Liver (tissue), 9 donors: ENCODE data around the gene PDE3B. TPM values are rescaled to one million over a fixed set of nuclear protein-coding genes. Genes with fewer than 3 reads are reported as not detected.
A peak's percentile ranks its signal among the peaks of the same experiment; 100 is the strongest.

ENCODE experiments used
- DNase-seq: peaks from one replicate; pipeline ENCODE4 v3.0.0-alpha.2; 2017; ENCODE audit warnings: low spot score
- H3K27ac ChIP-seq, 2 donors: one replicate each; pipeline ENCODE4 v1.7.0; 2013; ENCODE audit warnings: inconsistent platforms in 2 of 2, low read length in 2 of 2, control low read depth in 1 of 2, low read depth in 1 of 2, mild to moderate bottlenecking in 1 of 2
- H3K27me3 ChIP-seq, 4 donors: one replicate each; pipeline versions ENCODE4 v1.6.1 to v1.7.0; 2013; ENCODE audit warnings: low read length in 3 of 4, inconsistent platforms in 1 of 4, mild to moderate bottlenecking in 1 of 4, moderate library complexity in 1 of 4; ENCODE audit not compliant: control insufficient read depth in 4 of 4, insufficient read depth in 4 of 4
- H3K36me3 ChIP-seq, 4 donors: one replicate each; pipeline versions ENCODE4 v1.6.1 to v1.7.0; 2013; ENCODE audit warnings: low read length in 3 of 4, mild to moderate bottlenecking in 3 of 4, low read depth in 1 of 4, moderate library complexity in 1 of 4; ENCODE audit not compliant: control insufficient read depth in 4 of 4, insufficient read depth in 3 of 4
- H3K4me1 ChIP-seq, 4 donors: one replicate each; pipeline versions ENCODE4 v1.6.1 to v1.7.0; 2013; ENCODE audit warnings: low read length in 3 of 4, mild to moderate bottlenecking in 3 of 4, moderate library complexity in 1 of 4; ENCODE audit not compliant: control insufficient read depth in 4 of 4, insufficient read depth in 4 of 4
- H3K4me3 ChIP-seq, 3 donors: one replicate each; pipeline versions ENCODE4 v1.6.1 to v1.7.0; 2013; ENCODE audit warnings: low read length in 3 of 3, control low read depth in 1 of 3, low read depth in 1 of 3, mild to moderate bottlenecking in 1 of 3
- H3K9ac ChIP-seq, 2 donors: one replicate each; pipeline ENCODE4 v1.7.0; 2013; ENCODE audit warnings: low read length in 2 of 2, mild to moderate bottlenecking in 2 of 2, moderate library complexity in 2 of 2, control low read depth in 1 of 2, low read depth in 1 of 2
- H3K9me3 ChIP-seq, 4 donors: one replicate each; pipeline versions ENCODE4 v1.6.1 to v1.7.0; 2013; ENCODE audit warnings: low read length in 3 of 4; ENCODE audit not compliant: control insufficient read depth in 4 of 4
- FOXA2 ChIP-seq: IDR thresholded peaks from 2 replicates; pipeline ENCODE4 v1.6.1; 2016; ENCODE audit warnings: antibody characterized with exemption
- HNF4A ChIP-seq, 2 donors: conservative IDR thresholded peaks; 2 replicates each; pipeline ENCODE4 v1.6.1; 2016; ENCODE audit warnings: antibody characterized with exemption in 2 of 2, mild to moderate bottlenecking in 2 of 2
- RAD21 ChIP-seq, 2 donors: IDR thresholded peaks; 2 replicates each; pipeline ENCODE4 v1.6.1; 2016; ENCODE audit warnings: antibody characterized with exemption in 2 of 2, mild to moderate bottlenecking in 2 of 2
- RXRA ChIP-seq, 2 donors: IDR thresholded peaks; 2 replicates each; pipeline ENCODE4 v1.6.1; 2017 to 2018; ENCODE audit warnings: antibody characterized with exemption in 2 of 2, mild to moderate bottlenecking in 1 of 2
- SP1 ChIP-seq: IDR thresholded peaks from 2 replicates; pipeline ENCODE4 v1.6.1; 2018; ENCODE audit warnings: antibody characterized with exemption, mild to moderate bottlenecking
- TAF1 ChIP-seq: conservative IDR thresholded peaks from 2 replicates; pipeline ENCODE4 v1.6.1; 2016; ENCODE audit warnings: antibody characterized with exemption, mild to moderate bottlenecking
- ZBTB33 ChIP-seq: IDR thresholded peaks from 2 replicates; pipeline ENCODE4 v1.6.1; 2016; ENCODE audit warnings: antibody characterized with exemption
- WGBS: extraction: QIAGEN DNeasy Blood & Tissue Kit; methylation state at CpG from one replicate; pipeline ENCODE4 v1.1.7; 2013; 5-methylcytosine and 5-hydroxymethylcytosine counted together
- polyA plus RNA-seq, 2 donors: library from polyadenylated mRNA; stranded (reverse) in 1 of 2; unstranded in 1 of 2; fragments of 200-250 nt in 1 of 2; fragments of >200 nt in 1 of 2; fragmentation: Nextera tagmentation in 1 of 2; extraction: Ambion mirVana in 1 of 2; gene quantifications; one replicate each; pipeline versions ENCODE4 v1.2.1 to v1.2.3, GENCODE V29; 2013 to 2015
- total RNA-seq, 2 donors: library from RNA; depleted of rRNA; stranded (reverse); fragments of >200 nt; gene quantifications; one replicate each; pipeline ENCODE4 v1.2.3, GENCODE V29; 2014
- TF ChIP-seq, protein P1 (sequence below): fragments of 150-350 bp; IDR thresholded peaks from 2 replicates; pipeline ENCODE4 v1.5.1; 2017; ENCODE audit warnings: improper control_type of control experiment, low read depth, low read length; ENCODE audit not compliant: missing input control
- TF ChIP-seq, protein P2 (sequence below): IDR thresholded peaks from 2 replicates; pipeline ENCODE4 v1.6.1; 2016; ENCODE audit warnings: antibody characterized with exemption, mild to moderate bottlenecking
- TF ChIP-seq, protein P3 (sequence below): IDR thresholded peaks from 2 replicates; pipeline ENCODE4 v1.6.1; 2016; ENCODE audit warnings: antibody characterized with exemption
- donor health status: healthy.
- donor health status: healthy.
- donor health status: healthy.
- donor health status: healthy.
- donor health status: healthy.

PDE3B gene
- total and polyA plus RNA-seq, 4 donors = 11.3 to 43.1 (median 21.7) TPM

GRCh38 chr11:14784230-14784629, 140.6 kb downstream of the PDE3B start:
- no peak for DNase-seq
- no peak overlapping the region for H3K27ac ChIP-seq
- peaks cover 0 to 2% (median 0%) of the 10 kb centered on the region in 4 donors for H3K4me1 ChIP-seq
- H3K4me3 ChIP-seq = no peak overlapping the region
- no peaks in the 10 kb centered on the region for H3K36me3 ChIP-seq
- WGBS = 85% methylated on average over 2 of the region's 2 CpGs
- TF ChIP-seq TAF1 (no peak), HNF4A (conservative IDR thresholded peaks at IDR 0.05) (no peak), RXRA (IDR thresholded peaks at IDR 0.05) (no peak), SP1 (no peak), FOXA2 (no peak), ZBTB33 (no peak), RAD21 (IDR thresholded peaks at IDR 0.05) (no peak)
- TF ChIP-seq, protein P1, sequence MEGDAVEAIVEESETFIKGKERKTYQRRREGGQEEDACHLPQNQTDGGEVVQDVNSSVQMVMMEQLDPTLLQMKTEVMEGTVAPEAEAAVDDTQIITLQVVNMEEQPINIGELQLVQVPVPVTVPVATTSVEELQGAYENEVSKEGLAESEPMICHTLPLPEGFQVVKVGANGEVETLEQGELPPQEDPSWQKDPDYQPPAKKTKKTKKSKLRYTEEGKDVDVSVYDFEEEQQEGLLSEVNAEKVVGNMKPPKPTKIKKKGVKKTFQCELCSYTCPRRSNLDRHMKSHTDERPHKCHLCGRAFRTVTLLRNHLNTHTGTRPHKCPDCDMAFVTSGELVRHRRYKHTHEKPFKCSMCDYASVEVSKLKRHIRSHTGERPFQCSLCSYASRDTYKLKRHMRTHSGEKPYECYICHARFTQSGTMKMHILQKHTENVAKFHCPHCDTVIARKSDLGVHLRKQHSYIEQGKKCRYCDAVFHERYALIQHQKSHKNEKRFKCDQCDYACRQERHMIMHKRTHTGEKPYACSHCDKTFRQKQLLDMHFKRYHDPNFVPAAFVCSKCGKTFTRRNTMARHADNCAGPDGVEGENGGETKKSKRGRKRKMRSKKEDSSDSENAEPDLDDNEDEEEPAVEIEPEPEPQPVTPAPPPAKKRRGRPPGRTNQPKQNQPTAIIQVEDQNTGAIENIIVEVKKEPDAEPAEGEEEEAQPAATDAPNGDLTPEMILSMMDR = no peak
- TF ChIP-seq, protein P2, sequence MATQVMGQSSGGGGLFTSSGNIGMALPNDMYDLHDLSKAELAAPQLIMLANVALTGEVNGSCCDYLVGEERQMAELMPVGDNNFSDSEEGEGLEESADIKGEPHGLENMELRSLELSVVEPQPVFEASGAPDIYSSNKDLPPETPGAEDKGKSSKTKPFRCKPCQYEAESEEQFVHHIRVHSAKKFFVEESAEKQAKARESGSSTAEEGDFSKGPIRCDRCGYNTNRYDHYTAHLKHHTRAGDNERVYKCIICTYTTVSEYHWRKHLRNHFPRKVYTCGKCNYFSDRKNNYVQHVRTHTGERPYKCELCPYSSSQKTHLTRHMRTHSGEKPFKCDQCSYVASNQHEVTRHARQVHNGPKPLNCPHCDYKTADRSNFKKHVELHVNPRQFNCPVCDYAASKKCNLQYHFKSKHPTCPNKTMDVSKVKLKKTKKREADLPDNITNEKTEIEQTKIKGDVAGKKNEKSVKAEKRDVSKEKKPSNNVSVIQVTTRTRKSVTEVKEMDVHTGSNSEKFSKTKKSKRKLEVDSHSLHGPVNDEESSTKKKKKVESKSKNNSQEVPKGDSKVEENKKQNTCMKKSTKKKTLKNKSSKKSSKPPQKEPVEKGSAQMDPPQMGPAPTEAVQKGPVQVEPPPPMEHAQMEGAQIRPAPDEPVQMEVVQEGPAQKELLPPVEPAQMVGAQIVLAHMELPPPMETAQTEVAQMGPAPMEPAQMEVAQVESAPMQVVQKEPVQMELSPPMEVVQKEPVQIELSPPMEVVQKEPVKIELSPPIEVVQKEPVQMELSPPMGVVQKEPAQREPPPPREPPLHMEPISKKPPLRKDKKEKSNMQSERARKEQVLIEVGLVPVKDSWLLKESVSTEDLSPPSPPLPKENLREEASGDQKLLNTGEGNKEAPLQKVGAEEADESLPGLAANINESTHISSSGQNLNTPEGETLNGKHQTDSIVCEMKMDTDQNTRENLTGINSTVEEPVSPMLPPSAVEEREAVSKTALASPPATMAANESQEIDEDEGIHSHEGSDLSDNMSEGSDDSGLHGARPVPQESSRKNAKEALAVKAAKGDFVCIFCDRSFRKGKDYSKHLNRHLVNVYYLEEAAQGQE = no peak
- TF ChIP-seq, protein P3, sequence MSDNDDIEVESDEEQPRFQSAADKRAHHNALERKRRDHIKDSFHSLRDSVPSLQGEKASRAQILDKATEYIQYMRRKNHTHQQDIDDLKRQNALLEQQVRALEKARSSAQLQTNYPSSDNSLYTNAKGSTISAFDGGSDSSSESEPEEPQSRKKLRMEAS = no peak
- no peaks in the 10 kb centered on the region for H3K27me3 ChIP-seq
- no peak overlapping the region for H3K9ac ChIP-seq
- H3K9me3 ChIP-seq = no peaks in the 10 kb centered on the region

- Histone ChIP-seq H3K4me1 (no peaks in the 10 kb centered on the region), H3K27ac (no peak overlapping the region), H3K27me3 (no peaks in the 10 kb centered on the region), H3K9me3 (no peaks in the 10 kb centered on the region), H3K36me3 (no peaks in the 10 kb centered on the region), H3K9ac (no peak overlapping the region), H3K4me3 (no peak overlapping the region)
- no peak for DNase-seq
- TF ChIP-seq RXRA (IDR thresholded peaks at IDR 0.05) (no peak), RAD21 (IDR thresholded peaks at IDR 0.05) (peak; percentile 68 to 72)
- TF ChIP-seq, protein P1 = peak; percentile 31
Observed at GRCh38 chr11:14789879-14790484, 146.4 kb downstream of the PDE3B start.
